Stimulated activated naive B cell treated with anti-CD40 and anti-IgM and Interleukin-4, amounts not matched to agents 10 μg/mL and 1 μg/mL and 100 μg/mL, for 72 hours (primary cell): ENCODE results near the gene GFPT1.

Experiments used
- ATAC-seq, 2 donors: fragments of 150-1000 bp; cut with Tn5 transposase; replicated peaks; 2 replicates each; pipeline ENCODE4 v1.10.0; 2021; ENCODE audit warnings: moderate library complexity in 1 of 2
- DNase-seq: peaks from one replicate; pipeline ENCODE4 v3.0.0; 2021
- H3K27ac Mint-ChIP-seq: one replicate; pipeline ENCODE4 v1.8.0; 2022; ENCODE audit warnings: mild to moderate bottlenecking, mixed read lengths
- H3K27me3 Mint-ChIP-seq, 2 donors: one replicate each; pipeline ENCODE4 v1.8.0; 2022; ENCODE audit warnings: mixed read lengths in 2 of 2
- H3K36me3 Mint-ChIP-seq, 2 donors: one replicate each; pipeline ENCODE4 v1.8.0; 2022; ENCODE audit warnings: mixed read lengths in 2 of 2, mild to moderate bottlenecking in 1 of 2
- H3K4me1 Mint-ChIP-seq, 2 donors: one replicate each; pipeline ENCODE4 v1.8.0; 2022; ENCODE audit warnings: mixed read lengths in 2 of 2, mild to moderate bottlenecking in 1 of 2
- H3K4me3 Mint-ChIP-seq, 2 donors: one replicate each; pipeline ENCODE4 v1.8.0; 2022; ENCODE audit warnings: mild to moderate bottlenecking in 2 of 2, mixed read lengths in 2 of 2, moderate library complexity in 1 of 2
- H3K9me3 Mint-ChIP-seq, 2 donors: one replicate each; pipeline ENCODE4 v1.8.0; 2022; ENCODE audit warnings: mixed read lengths in 2 of 2, mild to moderate bottlenecking in 1 of 2

GFPT1 gene

GRCh38 chr2:69279931-69280681 lies 106.9 kb downstream of the GFPT1 start:
- DNase-seq (no peak), ATAC-seq (no peak)
- H3K9me3 Mint-ChIP-seq = peaks cover 0 to 2% of the 10 kb centered on the region in 2 donors
- H3K27me3 Mint-ChIP-seq = peaks cover 13 to 24% of the 10 kb centered on the region in 2 donors
- H3K36me3 Mint-ChIP-seq = no peaks in the 10 kb centered on the region
- no peak overlapping the region for H3K4me3 Mint-ChIP-seq
- H3K27ac Mint-ChIP-seq = no peak overlapping the region
- H3K4me1 Mint-ChIP-seq = no peaks in the 10 kb centered on the region

GRCh38 chr2:69279211-69279610 lies 107.8 kb downstream of the GFPT1 start:
- DNase-seq = no peak
- H3K9me3 Mint-ChIP-seq = peaks cover 0 to 2% of the 10 kb centered on the region in 2 donors

GRCh38 chr2:69278366-69278765 lies 108.7 kb downstream of the GFPT1 start:
- Mint-ChIP-seq H3K4me3 (no peak overlapping the region), H3K9me3 (peaks cover 0 to 2% of the 10 kb centered on the region in 2 donors), H3K27me3 (peaks cover 22 to 32% of the 10 kb centered on the region in 2 donors), H3K36me3 (no peaks in the 10 kb centered on the region), H3K4me1 (no peaks in the 10 kb centered on the region), H3K27ac (no peak overlapping the region)
- ATAC-seq (no peak), DNase-seq (no peak)

More at GRCh38 chr2:69279211-69279610, 107.8 kb downstream of the GFPT1 start:
- ATAC-seq = no peak
- Mint-ChIP-seq H3K27ac (no peak overlapping the region), H3K4me1 (no peaks in the 10 kb centered on the region), H3K36me3 (no peaks in the 10 kb centered on the region), H3K27me3 (peaks cover 13 to 24% of the 10 kb centered on the region in 2 donors), H3K4me3 (no peak overlapping the region)

GRCh38 chr2:69275490-69275889 lies 111.5 kb downstream of the GFPT1 start:
- DNase-seq = no peak
- Mint-ChIP-seq H3K36me3 (no peaks in the 10 kb centered on the region), H3K4me3 (no peak overlapping the region), H3K27ac (no peak overlapping the region), H3K27me3 (peaks cover 33 to 37% of the 10 kb centered on the region in 2 donors), H3K4me1 (no peaks in the 10 kb centered on the region), H3K9me3 (peaks cover 0 to 2% of the 10 kb centered on the region in 2 donors)
- ATAC-seq = no peak

GRCh38 chr2:69272803-69273471 lies 114.1 kb downstream of the GFPT1 start:
- peaks cover 31 to 32% of the 10 kb centered on the region in 2 donors for H3K27me3 Mint-ChIP-seq

GRCh38 chr2:69271831-69272257 lies 115.2 kb downstream of the GFPT1 start:
- H3K36me3 Mint-ChIP-seq = no peaks in the 10 kb centered on the region
- H3K4me3 Mint-ChIP-seq = no peak overlapping the region
- no peak overlapping the region for H3K27ac Mint-ChIP-seq
- peaks cover 27 to 32% of the 10 kb centered on the region in 2 donors for H3K27me3 Mint-ChIP-seq
- ATAC-seq (no peak), DNase-seq (no peak)
- H3K4me1 Mint-ChIP-seq = no peaks in the 10 kb centered on the region
- H3K9me3 Mint-ChIP-seq = peaks cover 0 to 2% of the 10 kb centered on the region in 2 donors

More at GRCh38 chr2:69272803-69273471, 114.1 kb downstream of the GFPT1 start:
- H3K9me3 Mint-ChIP-seq = peaks cover 0 to 2% of the 10 kb centered on the region in 2 donors
- H3K36me3 Mint-ChIP-seq = no peaks in the 10 kb centered on the region
- H3K4me1 Mint-ChIP-seq = no peaks in the 10 kb centered on the region
- no peak overlapping the region for H3K4me3 Mint-ChIP-seq
- DNase-seq (no peak), ATAC-seq (no peak)
- no peak overlapping the region for H3K27ac Mint-ChIP-seq
